HG02938 (cell line): ENCODE results near the gene MT1H.

Source experiments
- ATAC-seq: cut with Tn5 transposase; IDR thresholded peaks from one replicate; pipeline ENCODE4 v1.9.1; 2021; ENCODE audit warnings: mild to moderate bottlenecking, moderate library complexity; ENCODE audit not compliant: unreplicated experiment

Gene MT1H

DNA sequence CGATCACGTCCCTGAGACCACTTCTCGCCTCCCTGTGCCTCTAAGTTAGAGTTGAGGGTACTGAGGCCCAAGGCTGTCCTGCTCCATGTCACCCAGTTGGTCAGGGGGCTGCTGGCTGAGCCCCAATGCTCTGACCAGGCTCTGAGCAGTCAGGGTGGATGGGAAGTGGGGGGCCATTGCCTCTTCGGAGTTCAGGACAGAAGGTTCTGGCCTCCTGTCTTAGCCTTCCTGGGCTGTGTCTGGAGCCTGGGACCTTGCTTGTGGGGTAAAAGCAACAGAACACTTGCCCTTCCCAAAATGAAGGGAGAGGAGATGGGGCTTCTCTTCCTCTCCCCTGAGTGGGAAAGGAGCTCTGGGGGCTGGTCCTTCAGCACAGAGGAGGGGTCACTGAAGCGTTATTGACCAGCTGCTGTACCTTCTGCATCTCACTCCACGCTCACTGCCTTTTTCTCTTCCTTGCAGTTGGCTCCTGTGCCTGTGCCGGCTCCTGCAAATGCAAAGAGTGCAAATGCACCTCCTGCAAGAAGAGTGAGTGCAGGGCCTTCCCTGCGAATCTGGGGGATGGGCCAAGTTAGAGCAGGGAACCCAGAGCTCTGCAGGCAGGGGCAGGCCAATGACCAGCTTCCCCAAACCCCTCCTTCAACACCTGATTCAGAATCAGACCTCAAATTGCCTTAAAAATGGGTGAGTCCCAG is 13.2 kb downstream of the MT1H start:
- peak; percentile 3 for ATAC-seq

GRCh38 chr16:56683424-56684172 is 14.0 kb downstream of the MT1H start:
- no peak for ATAC-seq

GRCh38 chr16:56684256-56684925 is 14.8 kb downstream of the MT1H start:
- ATAC-seq: no peak

DNA sequence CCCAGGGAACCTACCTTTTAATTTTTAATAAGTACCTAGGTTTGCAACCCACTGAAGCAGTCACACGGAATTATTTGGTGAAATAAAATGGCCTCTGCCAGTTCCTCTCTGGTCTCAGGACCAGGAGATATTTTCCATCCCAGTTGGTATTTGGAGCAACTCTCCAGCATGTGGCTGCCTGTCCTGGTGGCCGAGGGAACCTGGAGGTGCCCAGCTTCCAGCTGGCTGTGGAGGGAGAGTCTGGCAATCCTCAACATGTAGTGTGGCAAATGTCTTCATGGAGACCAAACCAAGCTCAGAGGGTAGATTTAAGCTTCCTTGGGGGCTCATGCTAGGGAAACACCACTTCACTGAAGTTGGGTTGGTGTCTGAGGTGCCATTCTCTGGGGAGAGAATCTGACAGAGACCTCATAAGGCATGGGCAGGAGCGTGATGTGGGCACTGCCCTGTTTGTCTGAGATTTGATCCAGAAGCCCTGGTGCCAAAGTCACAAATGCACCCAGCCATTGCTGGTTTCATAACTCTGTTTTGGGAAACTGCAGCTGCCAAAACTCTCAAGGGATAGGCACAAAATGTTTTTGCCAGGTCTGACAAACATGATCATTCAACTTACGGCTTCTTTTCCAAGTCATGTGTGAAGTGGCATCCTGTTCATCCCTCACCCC is 15.4 kb downstream of the MT1H start:
- no peak for ATAC-seq

DNA sequence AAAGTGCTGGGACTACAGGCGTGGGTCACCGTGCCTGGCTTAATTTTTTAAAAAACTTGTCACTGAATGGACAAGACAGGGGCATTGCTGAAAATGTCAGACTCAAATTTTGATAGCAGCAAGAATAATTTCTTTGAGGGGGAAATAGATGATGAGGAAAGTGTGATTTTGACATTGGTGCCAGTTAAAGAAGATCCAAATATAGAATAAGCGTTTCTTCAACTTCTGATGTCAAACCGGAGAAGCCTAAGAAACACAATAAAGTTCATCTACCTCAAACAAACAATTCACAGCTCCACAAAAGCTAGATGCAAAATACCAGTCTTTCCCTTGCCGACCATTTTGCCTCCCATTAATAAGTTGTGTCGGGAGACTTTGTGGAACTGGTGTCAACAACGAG is 17.1 kb downstream of the MT1H start:
- no peak for ATAC-seq

- ATAC-seq: no peak
These were observed 19.1 kb downstream of the MT1H start for GRCh38 chr16:56688762-56689161.

DNA sequence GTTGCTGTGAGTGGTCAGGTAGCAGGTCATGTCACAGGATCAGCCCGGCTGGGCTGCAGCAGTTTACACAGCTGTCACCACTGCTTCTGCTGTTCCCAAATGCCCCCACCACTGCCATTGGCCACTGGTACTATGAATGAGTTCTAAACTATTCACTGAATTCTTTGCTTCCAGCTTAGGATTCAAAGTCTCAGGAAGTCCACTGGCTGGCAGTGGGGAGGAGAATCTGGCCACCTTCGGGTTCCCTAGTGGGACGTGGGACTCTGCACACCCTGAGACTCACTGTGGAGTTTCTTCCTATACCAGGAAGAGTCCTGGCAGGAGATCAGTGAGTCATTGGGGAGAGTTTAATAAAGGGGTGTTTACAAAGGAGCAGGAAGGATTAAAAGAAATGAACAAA is 19.6 kb downstream of the MT1H start:
- no peak for ATAC-seq

GRCh38 chr16:56690420-56691122 is 21.0 kb downstream of the MT1H start:
- no peak for ATAC-seq

DNA sequence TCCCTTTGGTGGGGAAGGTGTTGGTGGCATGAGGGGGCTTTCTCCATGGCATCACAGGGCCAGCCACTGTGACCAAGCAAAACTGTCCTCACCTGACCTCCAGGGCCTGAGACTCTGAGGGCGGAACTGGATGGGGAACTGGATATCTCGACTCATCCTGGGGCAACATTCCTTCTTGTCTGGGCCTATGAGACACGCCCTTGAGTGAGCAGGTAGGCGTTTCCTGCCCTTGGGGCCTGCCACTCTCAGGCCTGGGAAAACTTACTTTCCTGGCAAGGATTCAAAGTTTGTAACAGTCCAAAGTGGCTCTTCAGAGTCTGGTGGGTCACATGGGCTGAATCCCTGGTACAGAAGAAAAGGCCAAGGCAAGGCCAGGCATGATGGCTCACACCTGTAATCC is 22.3 kb downstream of the MT1H start:
- ATAC-seq: no peak

- ATAC-seq: no peak
These were observed 25.6 kb downstream of the MT1H start for GRCh38 chr16:56695246-56695645.

- no peak for ATAC-seq
These were observed 28.0 kb downstream of the MT1H start for GRCh38 chr16:56697456-56698155.

GRCh38 chr16:56700195-56700594 is 30.6 kb downstream of the MT1H start:
- ATAC-seq: no peak

DNA sequence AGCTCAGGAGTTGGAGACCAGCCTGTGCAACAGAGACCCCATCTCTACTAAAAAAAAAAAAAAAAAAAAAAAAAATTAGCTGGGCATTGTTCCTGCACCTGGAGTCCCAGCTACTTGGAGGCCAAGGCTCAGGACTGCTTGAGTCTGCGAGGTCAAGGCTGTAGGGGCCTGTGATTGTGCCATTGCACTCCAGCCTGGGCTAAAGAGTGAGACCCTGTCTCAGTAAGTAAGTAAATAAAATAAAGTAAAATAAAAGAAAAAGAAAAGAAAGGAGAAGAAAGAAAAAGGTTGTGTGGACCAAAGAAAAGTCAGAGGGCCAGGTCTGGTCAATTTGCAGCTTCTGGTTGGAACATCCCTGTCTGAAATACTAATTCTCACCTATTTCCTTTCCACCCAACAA is 31.0 kb downstream of the MT1H start:
- ATAC-seq: no peak

DNA sequence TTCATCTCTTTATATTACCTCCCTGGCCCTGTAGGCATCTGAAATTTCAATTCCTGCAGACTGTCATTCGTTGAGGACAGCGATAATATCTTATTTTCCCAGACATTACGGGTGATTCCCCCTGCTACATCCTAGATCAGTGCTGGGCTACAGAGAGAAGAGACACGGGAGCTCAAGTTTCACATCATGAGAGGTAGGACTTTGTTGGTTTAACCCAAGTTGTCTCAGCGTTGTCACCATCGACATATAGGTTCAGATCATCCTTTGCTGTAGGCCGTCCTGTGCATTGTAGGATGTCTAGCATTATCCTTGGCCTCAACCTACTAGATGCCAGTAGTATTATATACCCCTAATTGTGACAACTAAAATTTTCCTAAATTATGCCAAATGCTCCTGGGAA is 31.9 kb downstream of the MT1H start:
- ATAC-seq: no peak

- no peak for ATAC-seq
These were observed 33.2 kb downstream of the MT1H start for GRCh38 chr16:56702836-56703235.

DNA sequence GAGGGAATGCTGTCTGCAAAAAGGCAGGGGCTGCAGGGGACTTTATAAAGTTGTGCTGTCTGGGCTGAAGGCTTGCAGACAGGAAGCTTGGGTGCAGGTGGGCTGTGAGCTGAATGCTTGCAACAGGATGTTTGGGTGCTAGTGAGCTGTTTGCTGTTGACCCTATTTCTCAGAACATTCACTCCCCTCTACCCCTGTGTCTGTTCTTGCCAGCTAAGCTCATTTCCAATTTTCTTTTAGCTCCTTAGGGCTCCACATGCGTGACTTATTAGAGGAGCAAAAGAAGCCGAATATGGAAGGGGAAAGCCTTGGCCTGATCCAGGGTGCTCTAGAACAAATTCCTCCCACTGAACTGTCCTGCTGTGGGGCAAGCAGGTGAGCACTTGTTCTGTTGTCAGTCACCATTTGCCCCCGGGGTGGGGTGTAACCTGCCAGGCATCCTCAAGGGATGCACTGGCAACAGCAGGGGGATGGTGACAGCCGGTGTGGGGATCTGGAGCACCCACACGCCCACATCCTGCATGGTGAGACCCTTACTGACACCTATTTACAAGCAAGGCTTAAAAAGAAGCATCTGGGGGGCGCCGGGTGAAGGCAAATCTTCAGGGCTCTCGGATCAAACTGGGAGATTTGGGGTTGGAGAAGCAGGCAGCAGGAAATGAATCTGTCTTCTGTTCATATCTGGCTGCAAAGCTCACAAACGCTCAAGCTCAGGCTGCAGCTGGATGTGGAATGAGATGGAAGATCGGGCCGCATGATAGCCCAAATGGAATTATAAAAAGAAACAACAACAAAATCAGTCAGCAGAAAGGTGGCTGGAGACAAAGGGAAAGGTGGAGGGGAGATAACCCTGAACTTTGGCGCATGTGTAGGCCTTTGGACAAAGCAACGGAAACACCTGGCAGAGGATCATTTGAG is 39.2 kb downstream of the MT1H start:
- ATAC-seq: no peak

- no peak for ATAC-seq
These were observed 39.9 kb downstream of the MT1H start for GRCh38 chr16:56709443-56710040.

GRCh38 chr16:56710181-56710737 is 40.6 kb downstream of the MT1H start:
- no peak for ATAC-seq

DNA sequence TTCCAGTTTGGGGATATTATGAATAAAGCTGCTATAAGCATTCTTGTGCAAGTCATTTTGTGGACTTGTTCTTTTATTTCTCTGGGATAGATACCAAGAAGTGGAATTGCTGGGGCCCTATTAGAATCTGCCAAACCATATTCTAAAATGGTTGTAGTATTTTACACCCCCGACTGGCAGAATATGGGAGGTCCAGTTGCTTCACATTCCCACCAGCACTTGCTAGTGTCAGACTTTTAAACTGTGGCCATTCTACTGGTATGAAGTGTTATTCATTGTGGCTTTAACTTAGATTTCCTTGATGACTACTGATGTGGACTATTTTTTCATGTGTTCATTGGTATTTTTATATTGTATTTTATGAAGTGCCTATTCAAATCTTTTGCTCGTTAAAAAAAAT is 42.2 kb downstream of the MT1H start:
- no peak for ATAC-seq
